ENCODE measurements around the gene SLC25A4.
"Not testable (repeated sequence)": the region's sequence is repeated elsewhere in the genome, so short reads cannot be mapped to it uniquely, and the experiment has no call there.

SLC25A4 gene

DNA sequence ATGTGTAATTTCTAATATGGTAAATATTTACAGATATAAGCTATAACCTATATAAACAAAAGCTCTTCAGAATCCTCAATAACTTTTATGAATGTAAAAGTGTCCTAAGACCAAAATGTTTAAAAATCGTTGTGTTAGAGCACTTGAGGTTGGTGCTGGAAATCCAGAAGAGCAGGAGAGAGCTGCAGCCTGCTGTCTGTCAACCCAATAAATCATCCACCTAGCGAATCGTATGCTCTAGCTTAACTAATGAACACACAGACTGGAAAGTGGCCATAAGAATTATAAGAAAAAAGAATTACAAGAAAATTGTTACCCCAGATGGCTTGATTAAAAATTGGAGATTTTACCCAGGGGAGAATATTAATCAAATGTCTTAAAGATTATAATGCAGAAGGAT lies 43.7 kb downstream of the SLC25A4 start:
- no peak for DNase-seq

- no peak for DNase-seq
Measured at GRCh38 chr4:185189606-185190305, 46.7 kb downstream of the SLC25A4 start.

DNA sequence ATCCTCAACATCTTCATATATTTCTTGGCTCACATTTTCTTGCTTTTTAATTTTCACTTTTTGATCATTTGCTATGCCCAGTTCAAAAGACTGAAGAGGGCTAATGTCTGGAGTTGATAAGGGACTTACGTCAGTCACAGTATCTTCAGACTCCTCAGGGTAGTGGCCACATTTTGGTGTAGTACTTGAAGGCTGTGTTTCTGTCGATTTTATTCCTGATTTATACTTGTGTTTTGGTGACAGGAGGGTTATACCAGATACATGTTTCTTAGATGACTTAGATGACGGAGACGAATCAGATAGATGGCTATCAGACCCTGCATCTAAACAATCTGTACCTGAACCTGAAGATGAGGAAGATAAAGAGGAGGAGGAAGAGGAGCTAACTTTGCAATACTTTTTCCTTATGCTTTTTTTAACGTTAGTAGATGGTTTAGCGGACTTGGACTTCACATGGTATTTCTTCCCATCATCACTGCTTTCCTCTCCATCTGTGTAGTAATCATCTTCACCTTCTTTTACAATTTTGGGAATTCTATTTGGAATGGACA lies 47.3 kb downstream of the SLC25A4 start:
- no peak for DNase-seq

DNA sequence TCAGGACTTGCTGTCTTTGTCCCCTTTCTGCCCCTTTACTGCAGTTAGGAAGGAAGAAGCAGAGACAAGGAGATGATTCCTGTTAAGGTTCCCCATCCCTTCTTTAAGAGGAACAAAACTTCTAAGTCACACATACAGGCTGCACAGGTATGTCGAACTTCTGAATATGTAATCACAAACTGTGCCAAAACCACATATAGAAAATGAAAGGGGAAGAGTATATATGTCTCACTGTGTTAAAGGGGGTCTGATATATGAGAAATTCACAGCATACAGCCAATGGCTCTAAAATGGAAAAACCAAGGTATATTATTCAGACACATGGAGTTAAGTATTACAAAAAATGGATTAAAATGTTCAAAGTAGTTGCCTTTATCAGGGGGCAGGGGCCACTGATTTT lies 49.0 kb downstream of the SLC25A4 start:
- no peak for DNase-seq

GRCh38 chr4:185194924-185195888 lies 52.1 kb downstream of the SLC25A4 start:
- no peak for DNase-seq

DNA sequence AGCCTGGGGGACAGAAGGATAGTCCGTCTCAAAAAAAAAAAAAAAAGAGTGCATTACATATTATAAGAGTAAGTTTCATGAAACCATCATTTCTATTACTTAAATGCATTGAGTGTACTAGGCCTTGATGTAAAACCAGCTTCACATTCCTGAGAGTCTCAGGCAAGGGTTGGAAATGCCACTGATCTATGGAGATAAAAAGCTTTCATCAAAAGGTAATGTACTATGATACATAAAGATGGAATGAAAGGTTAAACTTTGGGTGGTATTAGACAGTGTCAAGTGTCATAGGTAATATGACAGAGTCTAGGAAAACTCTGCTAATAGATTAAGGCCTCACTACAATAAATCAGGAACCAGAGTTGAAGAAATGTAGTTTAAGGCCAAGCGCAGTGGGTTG lies 53.4 kb downstream of the SLC25A4 start:
- no peak for DNase-seq

- DNase-seq: not testable (repeated sequence)
Measured at GRCh38 chr4:185198189-185198588, 55.1 kb downstream of the SLC25A4 start.
